Measurements from ENCODE around the gene SPRY1.

- TF ChIP-seq SUZ12 (IDR thresholded peaks at IDR 0.05; ENCODE audit: extremely low read depth, insufficient read depth, insufficient read length) (no peak), YY1 (IDR thresholded peaks at IDR 0.05; ENCODE audit: insufficient read depth, insufficient read length) (no peak), ZNF274 (IDR thresholded peaks at IDR 0.05; ENCODE audit: low read depth, low read length) (no peak)
These were observed 5.5 kb downstream of the SPRY1 start for GRCh38 chr4:123402121-123402465.

All from NT2/D1 (cell line).